K562 (cell line): Measurements from ENCODE around the gene UAP1. TPM values are rescaled to one million over a fixed set of nuclear protein-coding genes. Genes with fewer than 3 reads are reported as not detected.

Source experiments
- FOSL1 ChIP-seq: fragments of 200-800 bp; sonication (Bioruptor generic); conservative IDR thresholded peaks from 2 replicates; pipeline ENCODE4 v1.6.1; 2016; ENCODE audit warnings: missing genetic modification characterization, missing compliant biosample characterization
- MAFG ChIP-seq: fragments of 450-650 bp; conservative IDR thresholded peaks from 2 replicates; pipeline ENCODE4 v1.6.1; 2016; ENCODE audit warnings: missing genetic modification characterization, missing compliant biosample characterization
- POLR2A ChIP-seq: fragments of 450-650 bp; conservative IDR thresholded peaks from 2 replicates; pipeline ENCODE4 v1.6.1; 2016
- RFX7 ChIP-seq: fragments of 250-450 bp; sonication (Bioruptor Pico); IDR thresholded peaks from 2 replicates; pipeline ENCODE4 v1.5.1; 2021; ENCODE audit warnings: mild to moderate bottlenecking
- SAFB2 ChIP-seq: fragments of 200-400 bp; formaldehyde crosslinking; IDR thresholded peaks from 2 replicates; pipeline ENCODE4 v1.6.1; 2018; ENCODE audit warnings: borderline replicate concordance, low read length, low read depth, moderate library complexity; ENCODE audit not compliant: severe bottlenecking
- SMARCB1 ChIP-seq: IDR thresholded peaks from 2 replicates; pipeline ENCODE4 v1.6.1; 2011; ENCODE audit warnings: improper control_type of control experiment, low read depth; ENCODE audit not compliant: insufficient read length
- TBL1XR1 ChIP-seq, 2 experiments: IDR thresholded peaks; 2 replicates each; pipeline ENCODE4 v1.6.1; 2012; ENCODE audit warnings: improper control_type of control experiment in 2 of 2, low read length in 2 of 2, mild to moderate bottlenecking in 1 of 2
- TSC22D4 ChIP-seq: fragments of 450-650 bp; IDR thresholded peaks from 2 replicates; pipeline ENCODE4 v1.6.1; 2016; ENCODE audit warnings: missing genetic modification characterization, missing biosample characterization, control low read depth
- ZFP36 ChIP-seq: fragments of 150-350 bp; IDR thresholded peaks from 2 replicates; pipeline ENCODE4 v1.6.1; 2018; ENCODE audit warnings: low read length, low read depth; ENCODE audit not compliant: partially characterized antibody
- ZNF316 ChIP-seq: fragments of 450-650 bp; IDR thresholded peaks from 2 replicates; pipeline ENCODE4 v1.6.1; 2016
- ZNF445 ChIP-seq: fragments of 250-450 bp; sonication (Bioruptor Pico); IDR thresholded peaks from 2 replicates; pipeline ENCODE4 v1.4.0; 2020; ENCODE audit warnings: low read depth, mild to moderate bottlenecking, moderate library complexity
- ZNF589 ChIP-seq: fragments of 200-800 bp; sonication (Bioruptor generic); IDR thresholded peaks from 2 replicates; pipeline ENCODE4 v1.6.1; 2016; ENCODE audit warnings: low read depth, missing genetic modification characterization, missing compliant biosample characterization
- ZNF699 ChIP-seq: fragments of 250-450 bp; sonication (Bioruptor Pico); IDR thresholded peaks from 2 replicates; pipeline ENCODE4 v1.8.0; 2021; ENCODE audit warnings: mild to moderate bottlenecking, moderate library complexity; ENCODE audit not compliant: insufficient replicate concordance
- ZNF785 ChIP-seq: fragments of 250-450 bp; sonication (Bioruptor Pico); IDR thresholded peaks from 2 replicates; pipeline ENCODE4 v1.4.0; 2020; ENCODE audit warnings: mild to moderate bottlenecking
- polyA plus RNA-seq, 8 experiments: library from polyadenylated mRNA; depleted of rRNA in 4 of 8; stranded (reverse) in 5 of 8; unstranded in 3 of 8; fragments of >200 nt; fragmentation: Nextera tagmentation in 2 of 8; fragmentation: Illumina TruSeq in 1 of 8; extraction: Ambion mirVana in 2 of 8; extraction: Trizol in 1 of 8; gene quantifications; 2 replicates each; pipeline versions ENCODE4 v1.2.1 to v1.2.3, GENCODE V29; 2011 to 2014; ENCODE audit warnings: inconsistent platforms in 1 of 8, missing spikeins in 1 of 8
- total RNA-seq, 7 experiments: library from RNA; depleted of rRNA in 6 of 7; stranded (reverse); fragments of >200 nt in 6 of 7; fragmentation: Illumina TruSeq in 2 of 7; extraction: Trizol in 2 of 7; gene quantifications; 2 replicates each; pipeline versions ENCODE4 v1.2.1 to v1.2.3, GENCODE V29; 2011 to 2021; ENCODE audit warnings: low replicate concordance in 1 of 7
- TF ChIP-seq, protein P1 (sequence below): fragments of 450-650 bp; IDR thresholded peaks from 2 replicates; pipeline ENCODE4 v1.6.1; 2016; ENCODE audit warnings: low read depth
- TF ChIP-seq, protein P2 (sequence below): fragments of 250-450 bp; sonication (Bioruptor Pico); IDR thresholded peaks from 2 replicates; pipeline ENCODE4 v1.9.0; 2021; ENCODE audit warnings: mild to moderate bottlenecking
- TF ChIP-seq, protein P3 (sequence below): fragments of 150-350 bp; IDR thresholded peaks from 2 replicates; pipeline ENCODE4 v1.6.1; 2014; ENCODE audit warnings: low read depth, mild to moderate bottlenecking, low read length, borderline replicate concordance

UAP1 gene
- total and polyA plus RNA-seq, 9 of the 15 experiments (the other 6 are each of a cell fraction or from before 2014, with no cell fraction given) = 182 to 317 (median 213) TPM

DNA sequence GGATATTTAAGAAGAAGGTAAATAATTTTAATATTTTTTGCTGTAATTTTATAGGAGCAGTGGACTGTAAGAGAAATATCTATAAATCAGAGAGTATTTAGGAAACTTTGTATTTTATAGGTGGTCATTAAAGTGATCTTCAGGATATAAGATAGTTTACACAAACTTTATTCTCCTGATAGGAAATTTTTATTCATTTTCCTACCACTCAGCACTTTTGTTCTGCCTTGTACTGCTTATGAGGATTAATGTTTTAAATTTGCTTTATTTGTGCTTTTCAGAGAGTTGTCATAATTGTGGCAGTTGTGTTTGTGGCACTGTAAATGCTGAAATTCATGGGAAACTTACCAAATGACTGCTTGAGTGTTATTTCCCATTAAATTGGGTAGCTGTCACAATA lies 34.2 kb upstream of the UAP1 start (continued):
- no peak for TF ChIP-seq ZNF589 (CRISPR knock-in tag)
- no peak for TF ChIP-seq RFX7 (CRISPR knock-in tag)
- no peak for TF ChIP-seq TSC22D4 (tag)
- TF ChIP-seq TBL1XR1 (IDR thresholded peaks at IDR 0.05; ENCODE audit: low read length in 2 of 2) = no peak
- TF ChIP-seq ZNF699 = no peak
- TF ChIP-seq MAFG (tag) = peak; percentile 49; the same call in 1 of the 2 replicates
- no peak for TF ChIP-seq FOSL1
- no peak for TF ChIP-seq POLR2A
- TF ChIP-seq, protein P1, sequence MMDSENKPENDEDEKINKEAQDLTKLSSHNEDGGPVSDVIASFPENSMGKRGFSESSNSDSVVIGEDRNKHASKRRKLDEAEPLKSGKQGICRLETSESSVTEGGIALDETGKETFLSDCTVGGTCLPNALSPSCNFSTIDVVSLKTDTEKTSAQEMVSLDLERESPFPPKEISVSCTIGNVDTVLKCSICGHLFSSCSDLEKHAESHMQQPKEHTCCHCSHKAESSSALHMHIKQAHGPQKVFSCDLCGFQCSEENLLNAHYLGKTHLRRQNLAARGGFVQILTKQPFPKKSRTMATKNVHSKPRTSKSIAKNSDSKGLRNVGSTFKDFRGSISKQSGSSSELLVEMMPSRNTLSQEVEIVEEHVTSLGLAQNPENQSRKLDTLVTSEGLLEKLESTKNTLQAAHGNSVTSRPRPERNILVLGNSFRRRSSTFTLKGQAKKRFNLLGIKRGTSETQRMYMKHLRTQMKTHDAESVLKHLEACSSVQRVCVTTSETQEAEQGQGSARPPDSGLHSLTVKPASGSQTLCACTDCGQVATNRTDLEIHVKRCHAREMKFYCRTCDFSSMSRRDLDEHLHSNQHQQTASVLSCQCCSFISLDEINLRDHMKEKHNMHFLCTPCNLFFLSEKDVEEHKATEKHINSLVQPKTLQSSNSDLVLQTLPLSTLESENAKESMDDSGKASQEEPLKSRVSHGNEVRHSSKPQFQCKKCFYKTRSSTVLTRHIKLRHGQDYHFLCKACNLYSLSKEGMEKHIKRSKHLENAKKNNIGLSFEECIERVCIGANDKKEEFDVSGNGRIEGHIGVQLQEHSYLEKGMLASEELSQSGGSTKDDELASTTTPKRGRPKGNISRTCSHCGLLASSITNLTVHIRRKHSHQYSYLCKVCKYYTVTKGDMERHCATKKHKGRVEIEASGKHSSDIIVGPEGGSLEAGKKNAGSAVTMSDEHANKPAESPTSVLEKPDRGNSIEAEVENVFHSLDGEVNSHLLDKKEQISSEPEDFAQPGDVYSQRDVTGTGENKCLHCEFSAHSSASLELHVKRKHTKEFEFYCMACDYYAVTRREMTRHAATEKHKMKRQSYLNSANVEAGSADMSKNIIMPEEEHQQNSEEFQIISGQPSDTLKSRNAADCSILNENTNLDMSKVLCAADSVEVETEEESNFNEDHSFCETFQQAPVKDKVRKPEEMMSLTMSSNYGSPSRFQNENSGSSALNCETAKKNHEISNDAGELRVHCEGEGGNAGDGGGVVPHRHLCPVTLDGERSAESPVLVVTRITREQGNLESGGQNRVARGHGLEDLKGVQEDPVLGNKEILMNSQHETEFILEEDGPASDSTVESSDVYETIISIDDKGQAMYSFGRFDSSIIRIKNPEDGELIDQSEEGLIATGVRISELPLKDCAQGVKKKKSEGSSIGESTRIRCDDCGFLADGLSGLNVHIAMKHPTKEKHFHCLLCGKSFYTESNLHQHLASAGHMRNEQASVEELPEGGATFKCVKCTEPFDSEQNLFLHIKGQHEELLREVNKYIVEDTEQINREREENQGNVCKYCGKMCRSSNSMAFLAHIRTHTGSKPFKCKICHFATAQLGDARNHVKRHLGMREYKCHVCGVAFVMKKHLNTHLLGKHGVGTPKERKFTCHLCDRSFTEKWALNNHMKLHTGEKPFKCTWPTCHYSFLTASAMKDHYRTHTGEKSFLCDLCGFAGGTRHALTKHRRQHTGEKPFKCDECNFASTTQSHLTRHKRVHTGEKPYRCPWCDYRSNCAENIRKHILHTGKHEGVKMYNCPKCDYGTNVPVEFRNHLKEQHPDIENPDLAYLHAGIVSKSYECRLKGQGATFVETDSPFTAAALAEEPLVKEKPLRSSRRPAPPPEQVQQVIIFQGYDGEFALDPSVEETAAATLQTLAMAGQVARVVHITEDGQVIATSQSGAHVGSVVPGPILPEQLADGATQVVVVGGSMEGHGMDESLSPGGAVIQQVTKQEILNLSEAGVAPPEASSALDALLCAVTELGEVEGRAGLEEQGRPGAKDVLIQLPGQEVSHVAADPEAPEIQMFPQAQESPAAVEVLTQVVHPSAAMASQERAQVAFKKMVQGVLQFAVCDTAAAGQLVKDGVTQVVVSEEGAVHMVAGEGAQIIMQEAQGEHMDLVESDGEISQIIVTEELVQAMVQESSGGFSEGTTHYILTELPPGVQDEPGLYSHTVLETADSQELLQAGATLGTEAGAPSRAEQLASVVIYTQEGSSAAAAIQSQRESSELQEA = no peak
- no peak for TF ChIP-seq ZNF785 (CRISPR knock-in tag)
- TF ChIP-seq, protein P2, sequence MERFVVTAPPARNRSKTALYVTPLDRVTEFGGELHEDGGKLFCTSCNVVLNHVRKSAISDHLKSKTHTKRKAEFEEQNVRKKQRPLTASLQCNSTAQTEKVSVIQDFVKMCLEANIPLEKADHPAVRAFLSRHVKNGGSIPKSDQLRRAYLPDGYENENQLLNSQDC (CRISPR knock-in tag) = no peak
- TF ChIP-seq SAFB2 = no peak
- no peak for TF ChIP-seq ZFP36
- TF ChIP-seq ZNF445 (CRISPR knock-in tag) = no peak
- no peak for TF ChIP-seq SMARCB1
- TF ChIP-seq, protein P3, sequence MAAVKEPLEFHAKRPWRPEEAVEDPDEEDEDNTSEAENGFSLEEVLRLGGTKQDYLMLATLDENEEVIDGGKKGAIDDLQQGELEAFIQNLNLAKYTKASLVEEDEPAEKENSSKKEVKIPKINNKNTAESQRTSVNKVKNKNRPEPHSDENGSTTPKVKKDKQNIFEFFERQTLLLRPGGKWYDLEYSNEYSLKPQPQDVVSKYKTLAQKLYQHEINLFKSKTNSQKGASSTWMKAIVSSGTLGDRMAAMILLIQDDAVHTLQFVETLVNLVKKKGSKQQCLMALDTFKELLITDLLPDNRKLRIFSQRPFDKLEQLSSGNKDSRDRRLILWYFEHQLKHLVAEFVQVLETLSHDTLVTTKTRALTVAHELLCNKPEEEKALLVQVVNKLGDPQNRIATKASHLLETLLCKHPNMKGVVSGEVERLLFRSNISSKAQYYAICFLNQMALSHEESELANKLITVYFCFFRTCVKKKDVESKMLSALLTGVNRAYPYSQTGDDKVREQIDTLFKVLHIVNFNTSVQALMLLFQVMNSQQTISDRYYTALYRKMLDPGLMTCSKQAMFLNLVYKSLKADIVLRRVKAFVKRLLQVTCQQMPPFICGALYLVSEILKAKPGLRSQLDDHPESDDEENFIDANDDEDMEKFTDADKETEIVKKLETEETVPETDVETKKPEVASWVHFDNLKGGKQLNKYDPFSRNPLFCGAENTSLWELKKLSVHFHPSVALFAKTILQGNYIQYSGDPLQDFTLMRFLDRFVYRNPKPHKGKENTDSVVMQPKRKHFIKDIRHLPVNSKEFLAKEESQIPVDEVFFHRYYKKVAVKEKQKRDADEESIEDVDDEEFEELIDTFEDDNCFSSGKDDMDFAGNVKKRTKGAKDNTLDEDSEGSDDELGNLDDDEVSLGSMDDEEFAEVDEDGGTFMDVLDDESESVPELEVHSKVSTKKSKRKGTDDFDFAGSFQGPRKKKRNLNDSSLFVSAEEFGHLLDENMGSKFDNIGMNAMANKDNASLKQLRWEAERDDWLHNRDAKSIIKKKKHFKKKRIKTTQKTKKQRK = no peak
- peak; percentile 89 for TF ChIP-seq ZNF316
